ENCODE data around the gene TMEM135. TPM values are rescaled to one million over a fixed set of nuclear protein-coding genes. Genes with fewer than 3 reads are reported as not detected.

TMEM135 gene
- total RNA-seq, 1 donor from 2014 or later: 38.1 TPM

- H3K4me1 Mint-ChIP-seq (ENCODE audit: low read depth, unreplicated experiment): no peaks in the 10 kb centered on the region
- no peak overlapping the region for H3K4me3 Mint-ChIP-seq (ENCODE audit: unreplicated experiment)
- no peak overlapping the region for H3K27ac Mint-ChIP-seq (ENCODE audit: unreplicated experiment)
- DNase-seq: no peak
- H3K36me3 Mint-ChIP-seq (ENCODE audit: unreplicated experiment): no peaks in the 10 kb centered on the region
- no peaks in the 10 kb centered on the region for H3K27me3 Mint-ChIP-seq (ENCODE audit: unreplicated experiment)
- TF ChIP-seq, protein P1, sequence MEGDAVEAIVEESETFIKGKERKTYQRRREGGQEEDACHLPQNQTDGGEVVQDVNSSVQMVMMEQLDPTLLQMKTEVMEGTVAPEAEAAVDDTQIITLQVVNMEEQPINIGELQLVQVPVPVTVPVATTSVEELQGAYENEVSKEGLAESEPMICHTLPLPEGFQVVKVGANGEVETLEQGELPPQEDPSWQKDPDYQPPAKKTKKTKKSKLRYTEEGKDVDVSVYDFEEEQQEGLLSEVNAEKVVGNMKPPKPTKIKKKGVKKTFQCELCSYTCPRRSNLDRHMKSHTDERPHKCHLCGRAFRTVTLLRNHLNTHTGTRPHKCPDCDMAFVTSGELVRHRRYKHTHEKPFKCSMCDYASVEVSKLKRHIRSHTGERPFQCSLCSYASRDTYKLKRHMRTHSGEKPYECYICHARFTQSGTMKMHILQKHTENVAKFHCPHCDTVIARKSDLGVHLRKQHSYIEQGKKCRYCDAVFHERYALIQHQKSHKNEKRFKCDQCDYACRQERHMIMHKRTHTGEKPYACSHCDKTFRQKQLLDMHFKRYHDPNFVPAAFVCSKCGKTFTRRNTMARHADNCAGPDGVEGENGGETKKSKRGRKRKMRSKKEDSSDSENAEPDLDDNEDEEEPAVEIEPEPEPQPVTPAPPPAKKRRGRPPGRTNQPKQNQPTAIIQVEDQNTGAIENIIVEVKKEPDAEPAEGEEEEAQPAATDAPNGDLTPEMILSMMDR (IDR thresholded peaks at IDR 0.05; ENCODE audit: partially characterized antibody, unreplicated experiment): no peak
- H3K9me3 Mint-ChIP-seq (ENCODE audit: unreplicated experiment): peaks cover 1% of the 10 kb centered on the region
Measured at GRCh38 chr11:87125257-87125656, 87.5 kb downstream of the TMEM135 start.

DNA sequence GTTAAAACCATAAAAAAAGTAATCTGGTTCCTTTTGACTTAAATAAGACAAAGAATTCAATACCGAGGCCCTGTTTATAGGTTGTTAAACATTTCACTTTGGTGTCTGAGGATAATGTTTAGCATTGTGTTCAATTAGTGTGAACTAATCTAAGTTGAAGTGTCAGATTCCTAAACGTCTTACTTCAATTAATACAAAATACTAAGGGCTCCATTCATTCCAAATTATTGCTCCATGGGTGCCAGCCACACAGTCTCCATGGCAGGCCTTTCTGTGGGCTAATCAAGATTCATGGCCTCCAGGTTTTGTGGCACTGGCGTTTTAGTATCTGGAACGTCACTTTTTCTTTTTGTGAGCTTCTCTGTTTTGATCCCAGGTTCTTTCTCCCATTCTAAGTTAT, 89.4 kb downstream of the TMEM135 start:
- H3K4me3 Mint-ChIP-seq (ENCODE audit: unreplicated experiment): no peak overlapping the region
- TF ChIP-seq, protein P1 (IDR thresholded peaks at IDR 0.05; ENCODE audit: partially characterized antibody, unreplicated experiment): no peak
- no peak for DNase-seq
- H3K27ac Mint-ChIP-seq (ENCODE audit: unreplicated experiment): no peak overlapping the region
- H3K36me3 Mint-ChIP-seq (ENCODE audit: unreplicated experiment): no peaks in the 10 kb centered on the region
- peaks cover 1% of the 10 kb centered on the region for H3K9me3 Mint-ChIP-seq (ENCODE audit: unreplicated experiment)
- H3K4me1 Mint-ChIP-seq (ENCODE audit: low read depth, unreplicated experiment): no peaks in the 10 kb centered on the region
- no peaks in the 10 kb centered on the region for H3K27me3 Mint-ChIP-seq (ENCODE audit: unreplicated experiment)

DNA sequence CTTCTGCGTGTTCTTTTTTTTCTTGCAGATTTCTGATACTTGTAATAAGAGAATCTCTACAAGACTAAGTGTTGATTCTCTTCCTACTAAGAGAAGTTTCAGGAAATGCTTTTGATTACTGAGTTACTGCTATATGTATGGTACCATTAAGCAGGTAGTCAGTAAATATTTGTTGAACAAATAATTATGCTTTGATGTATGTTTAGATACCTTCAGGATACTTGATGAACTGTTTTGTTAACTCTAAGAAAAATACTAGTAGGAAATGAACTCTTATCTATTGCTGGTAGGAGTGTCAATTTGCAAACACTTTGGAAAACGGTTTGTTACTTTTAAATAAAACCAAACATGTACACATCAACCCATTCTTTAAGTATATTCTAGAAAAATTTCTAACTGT, 90.6 kb downstream of the TMEM135 start:
- H3K36me3 Mint-ChIP-seq (ENCODE audit: unreplicated experiment): no peaks in the 10 kb centered on the region
- H3K4me3 Mint-ChIP-seq (ENCODE audit: unreplicated experiment): no peak overlapping the region
- H3K9me3 Mint-ChIP-seq (ENCODE audit: unreplicated experiment): no peaks in the 10 kb centered on the region
- TF ChIP-seq, protein P1 (IDR thresholded peaks at IDR 0.05; ENCODE audit: partially characterized antibody, unreplicated experiment): no peak
- no peaks in the 10 kb centered on the region for H3K27me3 Mint-ChIP-seq (ENCODE audit: unreplicated experiment)
- no peak for DNase-seq
- no peak overlapping the region for H3K27ac Mint-ChIP-seq (ENCODE audit: unreplicated experiment)
- H3K4me1 Mint-ChIP-seq (ENCODE audit: low read depth, unreplicated experiment): no peaks in the 10 kb centered on the region

GRCh38 chr11:87134524-87135106, 96.9 kb downstream of the TMEM135 start:
- H3K36me3 Mint-ChIP-seq (ENCODE audit: unreplicated experiment): no peaks in the 10 kb centered on the region
- peaks cover 9% of the 10 kb centered on the region for H3K4me1 Mint-ChIP-seq (ENCODE audit: low read depth, unreplicated experiment)
- TF ChIP-seq, protein P1 (IDR thresholded peaks at IDR 0.05; ENCODE audit: partially characterized antibody, unreplicated experiment): no peak
- no peaks in the 10 kb centered on the region for H3K27me3 Mint-ChIP-seq (ENCODE audit: unreplicated experiment)
- H3K4me3 Mint-ChIP-seq (ENCODE audit: unreplicated experiment): no peak overlapping the region
- no peaks in the 10 kb centered on the region for H3K9me3 Mint-ChIP-seq (ENCODE audit: unreplicated experiment)
- H3K27ac Mint-ChIP-seq (ENCODE audit: unreplicated experiment): no peak overlapping the region
- no peak for DNase-seq

DNA sequence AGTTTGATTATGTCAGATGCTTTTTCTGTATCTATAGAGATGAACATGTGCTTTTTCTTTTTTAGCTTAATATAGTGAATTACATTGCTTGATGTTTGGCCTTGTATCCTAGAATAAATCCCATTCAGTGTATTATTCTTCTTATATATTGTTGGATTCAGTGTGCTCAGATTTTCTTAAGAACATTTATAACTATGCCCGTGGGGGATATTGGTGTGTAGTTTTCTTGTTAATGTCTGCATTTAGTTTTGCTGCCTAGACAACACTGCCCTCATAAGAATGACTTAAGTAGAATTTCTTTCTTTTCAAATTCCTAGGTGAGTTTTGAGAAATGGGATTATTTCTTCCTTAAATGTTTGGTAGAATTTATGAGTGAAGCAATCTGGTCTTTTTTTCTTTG, 98.5 kb downstream of the TMEM135 start:
- Mint-ChIP-seq H3K9me3 (ENCODE audit: unreplicated experiment) (no peaks in the 10 kb centered on the region), H3K36me3 (ENCODE audit: unreplicated experiment) (no peaks in the 10 kb centered on the region), H3K27me3 (ENCODE audit: unreplicated experiment) (no peaks in the 10 kb centered on the region), H3K27ac (ENCODE audit: unreplicated experiment) (no peak overlapping the region), H3K4me3 (ENCODE audit: unreplicated experiment) (no peak overlapping the region), H3K4me1 (ENCODE audit: low read depth, unreplicated experiment) (peaks cover 9% of the 10 kb centered on the region)
- TF ChIP-seq, protein P1 (IDR thresholded peaks at IDR 0.05; ENCODE audit: partially characterized antibody, unreplicated experiment): no peak
- no peak for DNase-seq
